T-helper 1 cell treated with Interleukin-12 subunit alpha and Interleukin-12 subunit beta and Interleukin-4 antibody, amounts not matched to agents 30 ng/mL and 1 ng/mL, for 36 hours (primary cell): ENCODE data around the gene SND1. TPM values are rescaled to one million over a fixed set of nuclear protein-coding genes. Genes with fewer than 3 reads are reported as not detected.

Source experiments
- intact Hi-C: fragments of 100-400 bp; cut with micrococcal nuclease; formaldehyde crosslinking; loops from one replicate; pipeline ENCODE4 v1.15.1; 2024
- total RNA-seq: library from RNA; stranded (reverse); gene quantifications from 2 replicates; pipeline ENCODE4 v1.2.3, GENCODE V29; 2022

SND1 gene
- total RNA-seq, 1 donor from 2014 or later = 250 TPM

DNA sequence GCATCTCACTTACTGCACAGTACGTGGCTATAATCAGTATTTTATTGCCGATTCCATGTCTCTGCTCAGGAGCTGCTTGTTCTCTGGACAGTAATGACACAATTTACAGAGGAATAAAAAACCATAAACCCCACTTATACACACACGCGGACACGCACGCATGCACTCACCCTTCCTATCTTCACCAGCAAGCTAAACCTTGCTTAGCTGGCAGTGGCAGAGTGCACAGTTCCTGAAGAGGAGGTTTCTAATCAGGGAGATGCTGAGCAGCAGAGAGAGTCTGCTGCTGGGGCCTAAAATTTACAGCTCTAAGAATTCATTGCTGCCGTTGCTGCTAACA lies 66.3 kb downstream of the SND1 start:
- intact Hi-C loops = no loop called here

- intact Hi-C loops = no loop called here
Observed at GRCh38 chr7:127726476-127726875, 74.5 kb downstream of the SND1 start.

DNA sequence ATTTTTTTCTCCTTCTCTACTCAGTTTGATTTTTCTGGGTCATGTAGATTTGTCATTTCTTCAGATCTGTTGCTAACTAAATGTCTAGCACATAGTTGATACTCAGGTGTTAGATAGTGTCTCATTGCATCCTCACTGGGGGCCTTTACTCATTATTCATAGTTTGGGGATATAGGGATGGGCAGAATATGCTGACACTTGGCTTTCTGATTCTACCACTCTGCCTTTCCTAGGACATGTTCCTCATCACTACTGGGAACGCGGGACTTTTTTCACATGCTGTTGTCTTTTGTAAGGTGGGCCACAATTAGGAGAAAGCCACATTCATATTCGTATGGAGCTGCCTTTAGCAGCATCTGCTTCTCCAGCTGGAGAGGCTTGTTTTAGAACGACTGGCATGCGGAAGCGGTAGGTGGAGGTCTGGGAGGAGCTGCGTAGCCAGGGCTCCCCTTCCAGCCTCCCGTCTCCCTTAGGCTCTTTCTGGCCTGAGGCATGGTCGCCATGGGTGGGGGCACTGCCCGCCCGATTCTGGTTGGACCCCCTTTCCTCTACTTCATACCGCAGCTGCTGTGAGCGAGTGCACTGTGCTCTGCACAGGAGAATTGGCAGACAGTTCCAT lies 78.8 kb downstream of the SND1 start:
- intact Hi-C loops = no loop called here

GRCh38 chr7:127731431-127732080 lies 79.6 kb downstream of the SND1 start:
- intact Hi-C loops = no loop called here

DNA sequence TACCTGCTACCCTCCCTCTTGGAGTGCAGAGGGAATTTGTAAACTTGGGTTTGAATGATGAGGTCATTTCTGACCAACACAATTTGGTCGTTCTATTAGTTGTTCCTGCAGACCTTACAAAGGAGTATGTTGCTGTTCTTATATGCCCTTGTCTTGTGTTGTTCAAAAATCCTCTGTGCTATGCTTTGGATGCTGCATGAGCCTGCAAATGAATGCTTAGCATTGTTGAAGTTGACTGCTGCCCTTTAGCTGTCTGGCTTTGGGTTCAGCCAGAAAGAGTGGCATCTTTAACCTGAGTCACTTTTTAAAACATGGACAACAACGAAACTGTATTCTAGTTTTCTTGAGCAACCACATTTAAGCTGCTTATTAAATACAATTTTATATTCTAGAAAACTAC lies 80.3 kb downstream of the SND1 start:
- intact Hi-C loops = no loop called here

DNA sequence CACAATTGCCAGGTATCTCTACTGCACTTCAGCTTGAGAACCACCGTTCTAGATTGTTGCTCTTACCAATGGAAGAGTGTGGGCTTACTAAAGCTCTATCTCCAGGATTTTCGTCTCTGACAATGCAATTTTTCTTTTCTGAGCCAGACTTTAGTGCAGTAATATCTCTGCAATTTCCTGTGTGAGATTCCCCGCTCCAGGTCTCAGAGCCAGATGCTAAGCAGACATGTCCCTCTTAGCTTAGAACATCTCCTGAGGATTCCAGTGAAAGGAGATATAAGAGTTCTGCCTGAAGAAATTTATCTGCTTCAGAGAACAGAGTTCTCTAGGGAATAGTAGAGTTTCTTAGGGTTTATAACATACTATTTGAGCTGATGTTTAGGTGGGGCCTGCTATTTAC lies 82.0 kb downstream of the SND1 start:
- intact Hi-C loops = no loop called here

DNA sequence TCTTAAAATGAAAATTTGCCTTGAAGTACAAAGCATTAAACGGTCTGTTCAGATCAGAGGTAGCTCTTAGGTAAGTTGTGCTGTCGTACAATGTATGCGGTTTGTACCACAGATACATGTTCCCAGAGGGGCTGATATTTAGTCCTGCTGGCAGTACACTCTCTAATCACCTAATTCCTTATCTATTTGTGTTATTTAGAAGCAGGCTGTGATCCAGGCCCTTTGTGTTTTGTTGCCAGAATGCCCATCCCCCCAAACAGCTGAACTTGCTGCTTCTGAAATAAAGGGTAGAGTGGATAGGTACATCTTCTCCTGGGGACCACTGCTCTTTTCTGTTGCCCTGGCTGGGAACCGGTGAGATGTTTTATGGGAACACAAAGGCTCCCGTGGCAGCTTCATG lies 84.5 kb downstream of the SND1 start:
- intact Hi-C loops = no loop called here

DNA sequence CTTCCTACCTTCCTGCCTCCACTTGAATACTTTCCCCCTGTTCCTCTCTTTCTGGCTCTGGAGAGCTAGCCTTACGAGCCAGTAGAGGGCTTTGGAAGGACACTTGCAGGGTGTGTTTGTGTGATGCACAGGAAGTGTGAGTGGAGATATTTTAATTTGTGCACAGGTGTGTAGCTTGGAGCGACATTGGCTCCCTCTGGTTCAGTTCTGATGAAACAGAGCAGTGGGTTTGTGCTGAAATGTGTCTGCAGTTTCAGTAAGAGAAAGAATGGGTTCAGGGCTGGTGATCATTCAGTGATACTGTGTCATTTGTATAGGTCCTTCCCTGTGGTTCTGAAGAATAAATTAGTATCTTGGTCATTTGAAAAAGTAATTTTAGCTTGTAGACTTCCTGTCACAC lies 86.9 kb downstream of the SND1 start:
- intact Hi-C loops = no loop called here

- intact Hi-C loops = no loop called here
Observed at GRCh38 chr7:127741764-127742375, 89.9 kb downstream of the SND1 start.

- intact Hi-C loops = no loop called here
Observed at GRCh38 chr7:127745445-127745844, 93.5 kb downstream of the SND1 start.

- intact Hi-C loops = no loop called here
Observed at GRCh38 chr7:127751062-127751461, 99.1 kb downstream of the SND1 start.

DNA sequence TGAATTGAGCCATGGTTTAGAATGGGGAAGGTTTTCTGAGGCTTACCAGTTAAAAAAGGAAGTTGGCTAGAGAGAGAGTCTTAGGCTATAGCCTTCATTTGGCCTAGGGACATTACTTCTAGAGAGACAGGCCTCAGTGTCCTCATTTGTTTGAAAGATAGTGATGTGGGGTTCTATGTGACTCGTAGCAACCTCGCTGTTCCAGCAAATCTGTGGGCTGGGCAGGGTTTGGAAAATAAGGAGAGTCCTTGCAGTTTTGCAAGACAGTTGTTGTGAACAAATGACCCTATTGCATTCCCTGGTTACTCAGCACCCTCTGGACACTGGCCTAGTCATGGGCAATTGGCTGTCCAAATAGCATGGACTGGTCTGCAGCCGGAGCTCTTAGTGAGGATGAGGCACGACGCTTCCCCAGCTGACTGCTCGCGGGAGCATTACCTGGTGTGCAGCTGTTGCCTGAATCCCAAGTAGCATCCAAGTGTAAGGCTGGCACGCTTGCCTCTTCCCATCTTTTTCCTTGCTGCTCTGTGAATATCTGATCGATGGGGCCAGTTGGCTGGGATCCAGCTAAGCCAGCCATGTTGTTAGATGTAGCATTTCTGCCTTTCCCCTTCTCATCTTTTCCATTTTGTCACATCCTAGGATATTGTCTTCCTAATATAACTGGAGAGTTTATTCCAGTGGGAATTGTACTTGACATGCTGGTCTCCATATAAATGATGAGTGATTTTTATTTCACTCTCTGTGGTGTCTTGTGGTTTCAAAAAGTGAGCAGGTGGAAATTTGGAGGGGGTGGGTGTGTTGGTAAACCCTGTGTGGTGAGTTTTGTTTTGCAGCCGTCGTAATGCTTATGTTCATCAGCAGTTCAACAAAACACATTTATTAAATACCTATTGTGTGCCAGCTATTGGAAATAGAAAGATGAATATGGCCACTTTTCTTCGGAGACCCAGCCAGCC lies 99.8 kb downstream of the SND1 start:
- intact Hi-C loops = no loop called here

- intact Hi-C loops = no loop called here
Observed at GRCh38 chr7:127752829-127753228, 100.8 kb downstream of the SND1 start.

DNA sequence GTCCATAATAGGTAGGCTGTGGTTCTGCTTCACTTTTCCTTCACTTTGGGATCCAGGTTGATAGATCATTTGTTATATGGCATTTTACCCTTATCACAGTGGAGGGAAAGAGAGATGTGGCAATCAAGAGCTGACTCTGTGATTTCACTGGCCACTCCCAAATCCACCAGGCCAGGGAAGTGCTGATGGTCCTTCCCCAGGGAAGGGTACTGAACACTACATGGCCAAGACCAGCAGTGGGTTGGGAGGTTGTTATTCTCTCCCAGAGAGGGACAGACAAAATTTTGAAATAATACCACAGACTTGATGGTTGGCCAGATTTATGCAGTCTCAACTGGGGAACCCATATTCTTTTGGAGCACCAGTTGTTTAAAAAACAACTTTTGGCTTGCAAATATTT lies 102.5 kb downstream of the SND1 start:
- intact Hi-C loops = no loop called here

DNA sequence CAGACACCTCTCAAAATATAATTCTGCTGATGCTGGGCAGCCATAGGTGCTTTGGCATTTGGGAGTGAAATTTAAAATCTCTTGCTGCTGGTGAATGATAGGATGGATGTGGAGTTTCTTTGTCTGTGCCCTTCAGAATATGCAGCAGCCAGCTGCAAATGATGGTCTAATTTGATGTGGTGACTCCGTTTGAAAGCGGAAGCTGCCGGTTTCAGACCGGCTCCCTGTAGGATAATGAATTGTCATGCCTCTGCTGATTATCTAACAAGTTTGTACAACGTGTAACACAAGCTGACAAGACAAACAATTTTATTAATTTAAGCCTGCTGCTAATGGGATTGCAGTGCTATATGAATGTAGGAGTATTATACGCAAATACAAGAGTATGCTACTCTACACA lies 103.5 kb downstream of the SND1 start:
- intact Hi-C loops = no loop called here

- intact Hi-C loops = no loop called here
Observed at GRCh38 chr7:127755965-127756364, 104.0 kb downstream of the SND1 start.

GRCh38 chr7:127758105-127758504 lies 106.1 kb downstream of the SND1 start:
- intact Hi-C loops = no loop called here

DNA sequence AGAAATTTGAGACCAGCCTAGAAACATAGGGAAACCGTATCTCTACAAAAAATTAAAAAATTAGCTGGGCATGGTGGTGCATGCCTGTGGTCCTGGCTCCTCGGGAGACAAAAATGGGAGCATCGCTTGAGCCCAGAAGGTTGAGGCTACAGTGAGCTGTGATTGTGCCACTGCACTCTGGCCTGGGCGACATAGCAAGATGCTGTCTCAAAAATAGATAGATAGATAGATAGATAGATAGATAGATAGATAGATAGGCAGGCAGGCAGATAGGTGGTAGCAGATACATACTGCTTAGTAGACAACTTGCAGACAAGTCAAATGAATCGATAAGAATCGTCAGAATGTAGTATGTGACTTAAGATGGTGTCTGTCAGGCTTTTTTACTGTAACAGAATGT lies 106.9 kb downstream of the SND1 start:
- intact Hi-C loops = no loop called here

DNA sequence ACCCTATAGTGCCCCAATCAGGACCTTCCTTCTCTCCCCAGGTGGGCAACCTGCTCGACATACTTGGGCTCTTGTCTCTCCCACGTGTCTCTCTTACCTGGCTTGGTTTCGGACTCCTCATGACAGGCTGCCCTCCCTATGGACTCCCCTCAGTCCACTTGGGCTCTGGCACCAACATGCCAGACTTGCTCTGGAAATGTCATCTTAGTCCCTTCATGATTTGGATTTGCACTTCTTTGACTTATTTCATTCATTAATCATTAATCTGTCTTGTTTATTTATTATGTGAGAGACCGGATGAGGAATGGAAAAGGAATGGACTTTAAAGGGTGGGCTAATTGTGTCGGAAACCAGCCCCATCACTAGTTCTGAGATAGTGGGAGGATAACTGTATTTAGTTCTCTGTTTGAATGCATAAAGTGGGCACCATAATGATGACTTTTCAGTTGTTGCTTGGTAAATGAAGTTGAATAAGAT lies 108.0 kb downstream of the SND1 start:
- intact Hi-C loops = no loop called here

DNA sequence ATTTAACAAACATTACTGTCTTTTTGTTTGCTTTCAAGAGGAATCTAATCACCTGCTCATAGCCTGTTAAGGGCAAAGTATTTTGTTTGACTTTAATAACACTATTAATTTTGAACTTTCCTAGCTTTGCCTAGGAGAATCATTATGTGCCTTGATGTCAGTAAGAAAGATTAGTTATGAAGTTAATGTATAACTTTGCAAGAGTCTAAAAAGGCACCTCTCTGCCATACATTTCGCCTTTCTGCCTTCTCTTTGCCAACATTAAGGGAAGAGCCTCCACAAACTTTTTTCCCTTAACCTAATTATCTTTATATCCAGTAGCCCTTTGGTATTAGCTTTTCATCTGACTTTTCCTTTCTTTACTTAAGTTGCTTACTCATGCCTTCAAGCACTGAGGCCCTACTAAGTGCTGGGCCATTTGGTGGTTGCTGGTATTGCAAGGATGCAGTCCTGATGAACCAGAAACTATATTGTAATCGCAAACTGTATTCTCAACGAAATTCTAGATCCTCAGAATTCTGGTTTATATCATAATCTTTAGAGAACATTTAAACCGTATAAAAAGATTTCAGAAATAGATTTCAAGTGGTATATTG lies 108.5 kb downstream of the SND1 start:
- intact Hi-C loops = no loop called here

DNA sequence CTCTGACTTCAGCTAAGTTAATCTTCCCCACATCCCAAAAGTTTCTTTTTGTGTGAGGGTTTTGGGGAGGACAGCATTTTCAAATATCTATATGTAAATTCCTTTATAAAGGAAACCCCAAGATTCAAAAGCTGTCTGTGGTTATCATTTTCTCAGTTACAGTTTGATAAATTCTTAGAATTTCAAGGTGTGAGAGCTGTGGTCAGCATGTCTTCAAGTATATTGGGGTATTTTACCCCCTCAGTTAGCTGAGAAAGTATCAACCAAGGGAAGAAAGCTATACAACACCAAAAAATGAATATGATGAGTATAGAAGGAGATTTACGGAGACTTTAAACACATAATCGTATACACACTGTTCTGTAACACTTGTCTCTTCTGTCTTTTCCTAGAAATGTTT lies 109.2 kb downstream of the SND1 start:
- intact Hi-C loops = no loop called here
